Endothelial cell (in vitro differentiated cells): ENCODE data around the gene C1R. TPM values are rescaled to one million over a fixed set of nuclear protein-coding genes. Genes with fewer than 3 reads are reported as not detected.

Experiments used
- DNase-seq: peaks from one replicate; pipeline ENCODE4 v3.0.0; 2021; ENCODE audit warnings: low spot score
- H3K27ac Mint-ChIP-seq: one replicate; pipeline ENCODE4 v1.8.0; 2021; ENCODE audit warnings: mixed read lengths, inconsistent platforms; ENCODE audit not compliant: unreplicated experiment
- H3K27me3 Mint-ChIP-seq: one replicate; pipeline ENCODE4 v1.8.0; 2021; ENCODE audit warnings: mild to moderate bottlenecking, moderate library complexity, mixed read lengths, inconsistent platforms; ENCODE audit not compliant: unreplicated experiment
- H3K36me3 Mint-ChIP-seq: one replicate; pipeline ENCODE4 v1.8.0; 2021; ENCODE audit warnings: mild to moderate bottlenecking, low read depth, mixed read lengths, inconsistent platforms; ENCODE audit not compliant: unreplicated experiment
- H3K4me1 Mint-ChIP-seq: one replicate; pipeline ENCODE4 v1.8.0; 2021; ENCODE audit warnings: mild to moderate bottlenecking, mixed read lengths, inconsistent platforms; ENCODE audit not compliant: unreplicated experiment
- H3K4me3 Mint-ChIP-seq: one replicate; pipeline ENCODE4 v1.8.0; 2021; ENCODE audit warnings: mild to moderate bottlenecking, mixed read lengths, inconsistent platforms; ENCODE audit not compliant: unreplicated experiment
- H3K9me3 Mint-ChIP-seq: one replicate; pipeline ENCODE4 v1.8.0; 2021; ENCODE audit warnings: mixed read lengths, inconsistent platforms; ENCODE audit not compliant: unreplicated experiment
- total RNA-seq: library from RNA; stranded (reverse); fragmentation: NEBNext Ultra II Directional; extraction: Animal tissue kit (Norgen Biotek cat#: 25700); gene quantifications from one replicate; pipeline ENCODE4 v1.2.1, GENCODE V29; 2021; ENCODE audit not compliant: unreplicated experiment
- TF ChIP-seq, protein P1 (sequence below): fragments of 200-600 bp; sonication (generic); IDR thresholded peaks from one replicate; pipeline ENCODE4 v1.5.0; 2021; ENCODE audit warnings: antibody characterized with exemption; ENCODE audit not compliant: unreplicated experiment

C1R gene
- total RNA-seq, 1 donor from 2014 or later: 1.4 TPM

DNA sequence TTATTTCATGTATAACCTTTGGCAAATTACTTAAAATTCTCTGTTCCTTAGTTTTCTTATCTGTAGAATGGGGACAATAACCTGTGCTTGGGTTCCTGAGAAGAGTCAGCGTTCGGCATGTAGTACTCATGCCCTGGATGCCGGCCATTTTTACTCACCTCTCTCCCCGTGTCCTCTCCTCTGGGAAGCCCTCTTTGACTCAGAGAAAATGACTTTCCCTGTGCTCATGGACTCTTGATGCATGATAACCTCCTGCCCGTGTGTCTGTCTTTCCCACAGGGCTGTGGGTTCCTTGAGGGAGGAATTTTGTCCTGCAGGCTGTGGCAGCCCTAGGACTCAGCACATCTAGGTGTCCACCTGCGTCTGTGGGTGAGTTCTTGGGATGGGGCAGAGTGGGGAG is 22.6 kb upstream of the C1R start:
- H3K27ac Mint-ChIP-seq: no peak overlapping the region
- H3K4me3 Mint-ChIP-seq: no peak overlapping the region
- TF ChIP-seq, protein P1, sequence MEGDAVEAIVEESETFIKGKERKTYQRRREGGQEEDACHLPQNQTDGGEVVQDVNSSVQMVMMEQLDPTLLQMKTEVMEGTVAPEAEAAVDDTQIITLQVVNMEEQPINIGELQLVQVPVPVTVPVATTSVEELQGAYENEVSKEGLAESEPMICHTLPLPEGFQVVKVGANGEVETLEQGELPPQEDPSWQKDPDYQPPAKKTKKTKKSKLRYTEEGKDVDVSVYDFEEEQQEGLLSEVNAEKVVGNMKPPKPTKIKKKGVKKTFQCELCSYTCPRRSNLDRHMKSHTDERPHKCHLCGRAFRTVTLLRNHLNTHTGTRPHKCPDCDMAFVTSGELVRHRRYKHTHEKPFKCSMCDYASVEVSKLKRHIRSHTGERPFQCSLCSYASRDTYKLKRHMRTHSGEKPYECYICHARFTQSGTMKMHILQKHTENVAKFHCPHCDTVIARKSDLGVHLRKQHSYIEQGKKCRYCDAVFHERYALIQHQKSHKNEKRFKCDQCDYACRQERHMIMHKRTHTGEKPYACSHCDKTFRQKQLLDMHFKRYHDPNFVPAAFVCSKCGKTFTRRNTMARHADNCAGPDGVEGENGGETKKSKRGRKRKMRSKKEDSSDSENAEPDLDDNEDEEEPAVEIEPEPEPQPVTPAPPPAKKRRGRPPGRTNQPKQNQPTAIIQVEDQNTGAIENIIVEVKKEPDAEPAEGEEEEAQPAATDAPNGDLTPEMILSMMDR: no peak
- H3K27me3 Mint-ChIP-seq: peaks cover 6% of the 10 kb centered on the region
- H3K4me1 Mint-ChIP-seq: no peaks in the 10 kb centered on the region
- no peaks in the 10 kb centered on the region for H3K9me3 Mint-ChIP-seq
- H3K36me3 Mint-ChIP-seq: peaks cover 18% of the 10 kb centered on the region
- DNase-seq: no peak

GRCh38 chr12:7114008-7114407 is 21.8 kb upstream of the C1R start:
- Mint-ChIP-seq H3K36me3 (peaks cover 18% of the 10 kb centered on the region), H3K9me3 (no peaks in the 10 kb centered on the region), H3K4me3 (no peak overlapping the region), H3K27me3 (peaks cover 6% of the 10 kb centered on the region), H3K27ac (peak overlapping the region; percentile 42), H3K4me1 (peaks cover 3% of the 10 kb centered on the region)
- TF ChIP-seq, protein P1: no peak
- DNase-seq: no peak

GRCh38 chr12:7113389-7113871 is 21.2 kb upstream of the C1R start:
- Mint-ChIP-seq H3K27me3 (peaks cover 4% of the 10 kb centered on the region), H3K36me3 (peaks cover 18% of the 10 kb centered on the region), H3K4me1 (peaks cover 3% of the 10 kb centered on the region), H3K27ac (no peak overlapping the region), H3K9me3 (no peaks in the 10 kb centered on the region), H3K4me3 (no peak overlapping the region)
- DNase-seq: peak; percentile 30
- TF ChIP-seq, protein P1: peak; percentile 90

- TF ChIP-seq, protein P1: no peak
- Mint-ChIP-seq H3K27ac (no peak overlapping the region), H3K4me3 (no peak overlapping the region), H3K4me1 (peaks cover 7% of the 10 kb centered on the region), H3K36me3 (peaks cover 14% of the 10 kb centered on the region), H3K9me3 (no peaks in the 10 kb centered on the region), H3K27me3 (peaks cover 2% of the 10 kb centered on the region)
- DNase-seq: no peak
Measured at GRCh38 chr12:7112041-7112440, 19.8 kb upstream of the C1R start.

DNA sequence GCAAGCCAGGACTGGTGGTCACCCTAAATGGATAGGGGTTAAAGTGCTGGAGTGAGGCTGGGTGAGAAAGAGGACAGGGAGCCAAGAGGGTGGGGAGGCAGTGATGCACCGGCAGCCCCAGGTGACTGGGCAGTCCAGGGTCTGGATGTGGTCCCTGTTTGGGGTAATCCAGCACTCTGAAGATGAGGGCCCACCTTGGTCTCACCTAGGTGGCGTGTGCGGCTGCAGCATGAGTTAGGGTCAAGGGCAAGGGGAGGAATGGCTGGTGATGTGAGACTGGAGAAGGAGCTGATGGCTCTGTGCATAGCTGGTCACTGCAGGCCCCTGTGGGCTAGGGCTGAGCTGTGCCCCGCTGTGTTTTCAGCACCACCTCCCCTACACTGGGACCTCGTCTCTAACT is 18.4 kb upstream of the C1R start:
- H3K27ac Mint-ChIP-seq: no peak overlapping the region
- H3K9me3 Mint-ChIP-seq: no peaks in the 10 kb centered on the region
- peaks cover 14% of the 10 kb centered on the region for H3K36me3 Mint-ChIP-seq

More for the DNA sequence above, 18.4 kb upstream of the C1R start:
- H3K4me3 Mint-ChIP-seq: no peak overlapping the region
- TF ChIP-seq, protein P1: no peak
- H3K27me3 Mint-ChIP-seq: peaks cover 2% of the 10 kb centered on the region
- no peak for DNase-seq
- H3K4me1 Mint-ChIP-seq: peaks cover 7% of the 10 kb centered on the region
